Panc1 (cell line): ENCODE results near the gene THTPA. TPM values are rescaled to one million over a fixed set of nuclear protein-coding genes. Genes with fewer than 3 reads are reported as not detected.

Experiments used
- ATAC-seq: fragments of 200-7000 bp; cut with Tn5 transposase; 2 replicates; pipeline ENCODE4 v1.9.1; 2020; ENCODE audit warnings: mild to moderate bottlenecking, moderate library complexity
- BruUV-seq: library from RNA; stranded (reverse); fragments of 400-500 nt; replicated peaks from 2 replicates; lab custom pipeline; 2021; lab: Mats Ljungman, UMichigan
- CTCF ChIA-PET: fragments of 300-600 bp; sonication (Branson Sonifier 250); formaldehyde crosslinking; loops from one replicate; lab custom pipeline; 2022; ENCODE audit warnings: antibody characterized with exemption; lab: Charles Lee
- POLR2A ChIA-PET: fragments of 300-600 bp; sonication (Branson Sonifier 250); formaldehyde crosslinking; loops from one replicate; lab custom pipeline; 2022; ENCODE audit warnings: antibody characterized with exemption; lab: Charles Lee
- DNase-seq: peaks from one replicate; pipeline ENCODE4 v3.0.0-alpha.2; 2010; ENCODE audit warnings: low read depth, low spot score
- H3K27ac ChIP-seq: 2 replicates; pipeline ENCODE4 v1.5.1; 2011; ENCODE audit warnings: mild to moderate bottlenecking, low read length, inconsistent platforms
- H3K27me3 ChIP-seq: fragments of 200-500 bp; sonication (Bioruptor generic); 2 replicates; pipeline ENCODE4 v1.6.0; 2014; ENCODE audit warnings: low read length, inconsistent platforms; ENCODE audit not compliant: control insufficient read depth, insufficient read depth
- H3K36me3 ChIP-seq: fragments of 200-500 bp; sonication (Bioruptor generic); 2 replicates; pipeline ENCODE4 v1.5.1; 2014; ENCODE audit warnings: inconsistent platforms, mild to moderate bottlenecking, low read length, moderate library complexity; ENCODE audit not compliant: control insufficient read depth, insufficient read depth
- H3K4me1 ChIP-seq: 2 replicates; pipeline ENCODE4 v1.5.1; 2011; ENCODE audit warnings: inconsistent platforms, mild to moderate bottlenecking, low read length, moderate library complexity; ENCODE audit not compliant: control insufficient read depth, insufficient read depth
- H3K4me3 ChIP-seq, 2 experiments: 2 replicates each; pipeline ENCODE4 v1.5.1; 2011 to 2012; ENCODE audit warnings: low read depth in 2 of 2, low read length in 2 of 2, mild to moderate bottlenecking in 2 of 2, inconsistent platforms in 1 of 2, moderate library complexity in 1 of 2
- H3K9me3 ChIP-seq: fragments of 200-500 bp; sonication (Bioruptor generic); 2 replicates; pipeline ENCODE4 v1.5.1; 2014; ENCODE audit warnings: low read depth, mild to moderate bottlenecking, inconsistent platforms, low read length, moderate library complexity; ENCODE audit not compliant: control insufficient read depth, insufficient read depth
- POLR2AphosphoS5 ChIP-seq: IDR thresholded peaks from 2 replicates; pipeline ENCODE4 v1.6.1; 2012; ENCODE audit warnings: mild to moderate bottlenecking, low read depth, low read length, moderate library complexity
- SIN3A ChIP-seq: IDR thresholded peaks from 2 replicates; pipeline ENCODE4 v1.6.1; 2012; ENCODE audit warnings: low read depth, mild to moderate bottlenecking, low read length, moderate library complexity, borderline replicate concordance; ENCODE audit not compliant: insufficient read depth
- TCF7L2 ChIP-seq: IDR thresholded peaks from 2 replicates; pipeline ENCODE4 v1.6.1; 2011; ENCODE audit warnings: mild to moderate bottlenecking, low read depth, low read length, inconsistent platforms
- in situ Hi-C: cut with HindIII; loops from 2 replicates; pipeline ENCODE4 v1.10.0; 2016; ENCODE audit warnings: low sequenced_read_pairs, low pct_unique_long_range_greater_than_20kb
- intact Hi-C: fragments of 100-400 bp; cut with micrococcal nuclease; formaldehyde crosslinking; loops from one replicate; pipeline ENCODE4 v1.10.0; 2022; ENCODE audit not compliant: unreplicated experiment
- total RNA-seq: library from RNA; stranded (reverse); gene quantifications from one replicate; pipeline ENCODE4 v1.2.1, GENCODE V29; 2021; ENCODE audit not compliant: unreplicated experiment
- TF ChIP-seq, protein P1 (sequence below), 2 experiments: IDR thresholded peaks; 2 replicates each; pipeline ENCODE4 v1.6.1; 2011 to 2012; ENCODE audit warnings: low read depth in 2 of 2, control low read depth in 1 of 2, low read length in 1 of 2, mild to moderate bottlenecking in 1 of 2, moderate library complexity in 1 of 2; ENCODE audit not compliant: insufficient read depth in 1 of 2
- TF ChIP-seq, protein P2 (sequence below): fragments of 450-650 bp; IDR thresholded peaks from 2 replicates; pipeline ENCODE4 v1.5.1; 2017; ENCODE audit warnings: mild to moderate bottlenecking

THTPA gene
- total RNA-seq, 1 experiment from 2014 or later = 13.3 TPM

GRCh38 chr14:23572524-23572828, 16.4 kb downstream of the THTPA start:
- DNase-seq = no peak
- H3K9me3 ChIP-seq = no peaks in the 10 kb centered on the region
- intact Hi-C loops = no loop called here
- no peak overlapping the region for H3K27ac ChIP-seq
- in situ Hi-C loops = no loop called here
- peaks cover 10% of the 10 kb centered on the region for H3K4me1 ChIP-seq
- BruUV-seq = no TSS peak
- H3K27me3 ChIP-seq = no peaks in the 10 kb centered on the region
- POLR2A ChIA-PET = interaction anchor here (0.7 kb wide), 1 partner anchor 39 kb away, joined by 7 read pairs; no protein-coding TSS in a partner anchor
- CTCF ChIA-PET = no interaction called here
- no peak overlapping the region for H3K4me3 ChIP-seq
- no peaks in the 10 kb centered on the region for H3K36me3 ChIP-seq
- TF ChIP-seq POLR2AphosphoS5 (no peak), TCF7L2 (no peak), SIN3A (no peak)
- TF ChIP-seq, protein P1, sequence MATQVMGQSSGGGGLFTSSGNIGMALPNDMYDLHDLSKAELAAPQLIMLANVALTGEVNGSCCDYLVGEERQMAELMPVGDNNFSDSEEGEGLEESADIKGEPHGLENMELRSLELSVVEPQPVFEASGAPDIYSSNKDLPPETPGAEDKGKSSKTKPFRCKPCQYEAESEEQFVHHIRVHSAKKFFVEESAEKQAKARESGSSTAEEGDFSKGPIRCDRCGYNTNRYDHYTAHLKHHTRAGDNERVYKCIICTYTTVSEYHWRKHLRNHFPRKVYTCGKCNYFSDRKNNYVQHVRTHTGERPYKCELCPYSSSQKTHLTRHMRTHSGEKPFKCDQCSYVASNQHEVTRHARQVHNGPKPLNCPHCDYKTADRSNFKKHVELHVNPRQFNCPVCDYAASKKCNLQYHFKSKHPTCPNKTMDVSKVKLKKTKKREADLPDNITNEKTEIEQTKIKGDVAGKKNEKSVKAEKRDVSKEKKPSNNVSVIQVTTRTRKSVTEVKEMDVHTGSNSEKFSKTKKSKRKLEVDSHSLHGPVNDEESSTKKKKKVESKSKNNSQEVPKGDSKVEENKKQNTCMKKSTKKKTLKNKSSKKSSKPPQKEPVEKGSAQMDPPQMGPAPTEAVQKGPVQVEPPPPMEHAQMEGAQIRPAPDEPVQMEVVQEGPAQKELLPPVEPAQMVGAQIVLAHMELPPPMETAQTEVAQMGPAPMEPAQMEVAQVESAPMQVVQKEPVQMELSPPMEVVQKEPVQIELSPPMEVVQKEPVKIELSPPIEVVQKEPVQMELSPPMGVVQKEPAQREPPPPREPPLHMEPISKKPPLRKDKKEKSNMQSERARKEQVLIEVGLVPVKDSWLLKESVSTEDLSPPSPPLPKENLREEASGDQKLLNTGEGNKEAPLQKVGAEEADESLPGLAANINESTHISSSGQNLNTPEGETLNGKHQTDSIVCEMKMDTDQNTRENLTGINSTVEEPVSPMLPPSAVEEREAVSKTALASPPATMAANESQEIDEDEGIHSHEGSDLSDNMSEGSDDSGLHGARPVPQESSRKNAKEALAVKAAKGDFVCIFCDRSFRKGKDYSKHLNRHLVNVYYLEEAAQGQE (IDR thresholded peaks at IDR 0.05; ENCODE audit: insufficient read depth in 1 of 2, low read depth in 2 of 2, low read length in 1 of 2) = no peak
- TF ChIP-seq, protein P2, sequence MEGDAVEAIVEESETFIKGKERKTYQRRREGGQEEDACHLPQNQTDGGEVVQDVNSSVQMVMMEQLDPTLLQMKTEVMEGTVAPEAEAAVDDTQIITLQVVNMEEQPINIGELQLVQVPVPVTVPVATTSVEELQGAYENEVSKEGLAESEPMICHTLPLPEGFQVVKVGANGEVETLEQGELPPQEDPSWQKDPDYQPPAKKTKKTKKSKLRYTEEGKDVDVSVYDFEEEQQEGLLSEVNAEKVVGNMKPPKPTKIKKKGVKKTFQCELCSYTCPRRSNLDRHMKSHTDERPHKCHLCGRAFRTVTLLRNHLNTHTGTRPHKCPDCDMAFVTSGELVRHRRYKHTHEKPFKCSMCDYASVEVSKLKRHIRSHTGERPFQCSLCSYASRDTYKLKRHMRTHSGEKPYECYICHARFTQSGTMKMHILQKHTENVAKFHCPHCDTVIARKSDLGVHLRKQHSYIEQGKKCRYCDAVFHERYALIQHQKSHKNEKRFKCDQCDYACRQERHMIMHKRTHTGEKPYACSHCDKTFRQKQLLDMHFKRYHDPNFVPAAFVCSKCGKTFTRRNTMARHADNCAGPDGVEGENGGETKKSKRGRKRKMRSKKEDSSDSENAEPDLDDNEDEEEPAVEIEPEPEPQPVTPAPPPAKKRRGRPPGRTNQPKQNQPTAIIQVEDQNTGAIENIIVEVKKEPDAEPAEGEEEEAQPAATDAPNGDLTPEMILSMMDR = no peak
- ATAC-seq = no peak

- ATAC-seq = no peak
- Histone ChIP-seq H3K4me3 (no peak overlapping the region), H3K27ac (no peak overlapping the region), H3K36me3 (no peaks in the 10 kb centered on the region), H3K4me1 (peaks cover 10% of the 10 kb centered on the region), H3K9me3 (no peaks in the 10 kb centered on the region), H3K27me3 (no peaks in the 10 kb centered on the region)
- TF ChIP-seq, protein P2 = no peak
- TF ChIP-seq, protein P1 (IDR thresholded peaks at IDR 0.05; ENCODE audit: insufficient read depth in 1 of 2, low read depth in 2 of 2, low read length in 1 of 2) = no peak
- no peak for TF ChIP-seq SIN3A
- TF ChIP-seq TCF7L2 = no peak
- CTCF ChIA-PET = no interaction called here
- POLR2A ChIA-PET = interaction anchor here (0.7 kb wide), 1 partner anchor 39 kb away, joined by 7 read pairs; no protein-coding TSS in a partner anchor
- in situ Hi-C loops (no loop called here), intact Hi-C loops (no loop called here)
- no TSS peak for BruUV-seq
- DNase-seq = no peak
Observed at GRCh38 chr14:23572836-23573235, 16.8 kb downstream of the THTPA start.
